Kidney epithelial cell (primary cell): Measurements from ENCODE around the gene TSHZ2. TPM values are rescaled to one million over a fixed set of nuclear protein-coding genes. Genes with fewer than 3 reads are reported as not detected.

Experiments
- DNase-seq: peaks from one replicate; pipeline ENCODE4 v3.0.0-alpha.2; 2010; ENCODE audit warnings: low read depth
- H3K27me3 ChIP-seq: 2 replicates; pipeline ENCODE4 v1.6.0; 2011; ENCODE audit warnings: low read length; ENCODE audit not compliant: control insufficient read depth, insufficient read depth
- H3K36me3 ChIP-seq: 2 replicates; pipeline ENCODE4 v1.5.1; 2011; ENCODE audit warnings: low read length; ENCODE audit not compliant: control insufficient read depth, insufficient read depth
- H3K4me3 ChIP-seq: 2 replicates; pipeline ENCODE4 v1.5.1; 2011; ENCODE audit warnings: low read depth, mild to moderate bottlenecking, control low read depth, low read length
- CTCF ChIP-seq: IDR thresholded peaks from 2 replicates; pipeline ENCODE4 v1.5.1; 2011; ENCODE audit warnings: mild to moderate bottlenecking, moderate library complexity, low read length, control low read depth, inconsistent platforms; ENCODE audit not compliant: insufficient read depth, poor library complexity, severe bottlenecking
- total RNA-seq: library from RNA; depleted of rRNA; stranded (reverse); fragments of >200 nt; gene quantifications from 2 replicates; pipeline ENCODE4 v1.2.3, GENCODE V29; 2015

Gene TSHZ2
- total RNA-seq, 1 donor from 2014 or later: 1.0 TPM

GRCh38 chr20:53011640-53012039, 39.5 kb downstream of the TSHZ2 start:
- H3K27me3 ChIP-seq: no peaks in the 10 kb centered on the region
- no peaks in the 10 kb centered on the region for H3K36me3 ChIP-seq
- TF ChIP-seq CTCF: no peak
- no peak overlapping the region for H3K4me3 ChIP-seq
- DNase-seq: no peak

- DNase-seq: no peak
- no peak for TF ChIP-seq CTCF
- Histone ChIP-seq H3K27me3 (no peaks in the 10 kb centered on the region), H3K4me3 (no peak overlapping the region), H3K36me3 (no peaks in the 10 kb centered on the region)
Observed at GRCh38 chr20:53013183-53013582, 41.0 kb downstream of the TSHZ2 start.

GRCh38 chr20:53013847-53014246, 41.7 kb downstream of the TSHZ2 start:
- no peak for TF ChIP-seq CTCF
- DNase-seq: no peak
- H3K27me3 ChIP-seq: no peaks in the 10 kb centered on the region

GRCh38 chr20:53016071-53016470, 43.9 kb downstream of the TSHZ2 start:
- DNase-seq: no peak
- Histone ChIP-seq H3K36me3 (no peaks in the 10 kb centered on the region), H3K4me3 (no peak overlapping the region), H3K27me3 (no peaks in the 10 kb centered on the region)
- TF ChIP-seq CTCF: no peak

More at GRCh38 chr20:53013847-53014246, 41.7 kb downstream of the TSHZ2 start:
- Histone ChIP-seq H3K36me3 (no peaks in the 10 kb centered on the region), H3K4me3 (no peak overlapping the region)

- TF ChIP-seq CTCF: no peak
- Histone ChIP-seq H3K36me3 (no peaks in the 10 kb centered on the region), H3K4me3 (no peak overlapping the region), H3K27me3 (no peaks in the 10 kb centered on the region)
- no peak for DNase-seq
Observed at GRCh38 chr20:53016534-53017042, 44.4 kb downstream of the TSHZ2 start.

- DNase-seq: no peak
- H3K36me3 ChIP-seq: no peaks in the 10 kb centered on the region
- no peak for TF ChIP-seq CTCF
Observed at GRCh38 chr20:53017206-53017605, 45.0 kb downstream of the TSHZ2 start.

More at GRCh38 chr20:53017206-53017605, 45.0 kb downstream of the TSHZ2 start:
- H3K4me3 ChIP-seq: no peak overlapping the region
- no peaks in the 10 kb centered on the region for H3K27me3 ChIP-seq
